ENCODE measurements around the gene SMIM5.

Gene SMIM5

DNA sequence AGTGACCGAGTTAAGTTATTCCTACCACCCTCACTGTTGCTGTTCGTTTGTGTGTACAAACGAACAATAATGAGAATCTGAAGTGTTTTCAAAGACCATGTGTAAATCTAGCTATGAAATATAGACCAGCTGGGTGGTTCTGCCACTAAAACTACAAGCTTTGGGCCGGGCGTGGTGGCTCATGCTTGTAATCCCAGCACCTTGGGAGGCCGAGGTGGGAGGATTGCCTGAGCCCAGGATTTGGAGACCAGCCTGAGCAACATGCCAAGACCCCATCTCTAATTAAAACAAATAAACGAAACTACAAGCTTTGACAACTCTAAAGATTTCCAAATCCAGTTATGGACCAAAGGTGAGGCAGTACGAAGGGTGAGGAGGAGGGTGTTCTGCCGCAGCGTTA lies 32.7 kb downstream of the SMIM5 start:
- no peak for DNase-seq (ENCODE audit: low read depth in 1 of 2, low spot score in 1 of 2)

DNA sequence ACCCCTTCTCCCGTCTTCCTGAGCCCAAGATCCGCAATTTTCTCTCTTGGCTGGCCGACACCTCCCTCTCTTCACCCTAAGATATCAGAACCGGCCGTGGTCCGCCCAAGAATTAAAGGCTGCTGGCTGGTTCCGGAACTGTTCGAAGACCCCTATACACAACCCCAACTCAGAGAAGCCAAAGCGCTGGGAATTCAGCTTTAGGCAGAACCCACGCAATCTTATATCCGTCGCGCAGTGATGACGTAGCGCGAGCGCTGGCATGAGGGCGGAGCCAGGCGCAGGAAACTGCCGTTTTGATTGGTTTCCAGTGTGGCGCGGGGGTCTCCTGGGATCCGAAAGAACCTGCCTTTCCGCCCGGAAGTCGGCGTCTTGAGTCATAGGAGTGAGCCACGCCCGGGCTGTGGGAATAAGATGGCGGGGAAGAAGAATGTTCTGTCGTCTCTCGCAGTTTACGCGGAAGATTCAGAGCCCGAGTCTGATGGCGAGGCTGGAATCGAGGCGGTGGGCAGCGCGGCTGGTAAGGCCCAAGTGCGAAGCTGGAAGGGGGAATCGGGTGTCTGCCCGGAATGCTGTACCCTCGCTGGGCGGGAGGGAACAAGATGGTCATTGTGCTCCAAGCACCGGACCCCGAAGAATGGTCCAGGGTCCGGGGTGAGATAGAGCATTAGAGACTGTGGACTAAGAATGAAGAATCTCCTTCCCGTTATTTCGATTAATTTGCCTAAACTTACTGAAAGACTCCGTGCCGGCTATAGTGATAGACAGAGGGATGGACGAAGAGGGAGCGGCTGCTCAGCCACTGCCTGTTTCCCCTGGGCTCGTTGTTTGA lies 33.9 kb downstream of the SMIM5 start, which contains the start of the genes RECQL5 and SAP30BP:
RECQL5 (minus strand) TSS at position 196 of the 832 bp plus-strand sequence. CDS start 597 bp downstream, outside the sequence.
SAP30BP (plus strand) TSS at position 380 of the 832 bp plus-strand sequence; CDS start at position 415, 35 bp downstream.
- peak; percentile 94 to 96 for DNase-seq (ENCODE audit: low read depth in 1 of 2, low spot score in 1 of 2)

DNA sequence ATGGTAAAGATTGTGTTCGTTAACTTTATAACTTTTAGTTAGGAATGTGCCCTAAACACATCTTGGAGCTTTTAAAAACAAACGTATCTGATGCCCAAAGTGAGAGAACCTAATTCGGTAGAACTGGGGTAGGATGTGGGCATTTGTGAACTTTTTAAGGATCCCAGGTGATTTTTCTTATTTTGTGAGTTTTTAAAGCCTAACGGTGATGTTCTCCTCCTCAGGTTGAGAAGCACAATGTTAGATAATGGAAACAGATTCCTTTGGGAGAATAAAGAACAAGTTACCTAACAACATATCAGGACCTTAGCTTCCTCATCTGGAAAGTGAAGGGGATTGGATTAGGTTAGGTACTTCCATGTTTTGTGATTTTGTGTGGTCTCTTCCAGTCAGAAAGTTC lies 34.6 kb downstream of the SMIM5 start:
- DNase-seq (ENCODE audit: low read depth in 1 of 2, low spot score in 1 of 2): no peak

DNA sequence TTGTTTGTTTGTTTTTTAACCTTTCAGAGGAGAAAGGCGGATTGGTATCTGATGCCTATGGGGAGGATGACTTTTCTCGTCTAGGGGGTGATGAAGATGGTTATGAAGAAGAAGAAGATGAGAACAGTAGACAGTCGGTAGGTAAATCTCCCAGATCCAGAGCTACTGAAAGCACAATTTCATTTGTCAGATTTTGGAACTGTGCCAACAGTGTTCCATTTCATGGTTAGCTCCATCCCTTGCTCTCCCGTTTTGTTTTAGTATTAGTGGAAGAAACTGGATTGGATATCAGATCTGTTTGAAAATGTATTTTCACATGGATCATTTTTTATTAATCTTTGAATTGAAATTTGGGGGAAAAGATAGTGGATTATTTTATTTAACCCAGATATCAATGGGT lies 35.3 kb downstream of the SMIM5 start:
- DNase-seq (ENCODE audit: low read depth in 1 of 2, low spot score in 1 of 2): no peak

DNA sequence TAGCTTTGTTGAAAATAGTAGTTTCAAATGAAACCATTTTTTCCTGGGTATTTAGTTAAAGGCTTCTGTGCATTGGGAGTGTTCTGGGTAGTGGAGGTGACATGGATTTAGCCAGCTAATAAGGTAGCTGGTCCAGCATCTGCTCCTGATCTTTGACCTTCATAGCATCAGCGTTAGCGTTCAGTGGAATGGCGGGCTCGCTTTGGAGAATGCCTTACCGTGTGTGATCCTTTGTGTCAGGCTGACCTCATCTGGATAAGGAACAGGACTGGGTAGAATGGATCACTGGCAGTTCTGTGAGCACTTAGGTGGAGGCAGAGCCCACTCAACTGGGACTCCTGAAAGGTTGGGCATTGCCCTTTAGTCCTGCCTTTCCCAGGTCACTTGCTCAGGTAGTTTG lies 37.6 kb downstream of the SMIM5 start:
- no peak for DNase-seq (ENCODE audit: low read depth in 1 of 2, low spot score in 1 of 2)

DNA sequence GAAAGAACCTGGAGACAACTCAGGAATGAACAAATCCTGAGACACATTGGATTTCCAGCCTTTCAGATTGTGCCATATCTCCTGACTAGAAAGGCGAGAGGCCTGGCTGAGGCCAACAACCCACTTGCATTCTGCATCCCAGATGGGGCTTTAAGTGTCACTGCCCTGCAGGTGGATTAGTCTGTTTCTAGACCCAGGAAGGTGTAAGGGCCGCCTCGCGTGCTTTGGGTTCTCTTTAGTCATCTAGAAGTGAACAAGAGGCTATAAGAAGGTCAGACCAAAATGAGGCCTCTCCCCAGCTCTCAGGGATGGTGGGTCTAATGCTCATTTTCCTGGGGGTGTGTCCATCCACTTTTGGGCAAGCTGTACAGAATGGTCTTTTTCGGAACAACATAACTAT lies 38.8 kb downstream of the SMIM5 start:
- no peak for DNase-seq (ENCODE audit: low read depth in 1 of 2, low spot score in 1 of 2)

DNA sequence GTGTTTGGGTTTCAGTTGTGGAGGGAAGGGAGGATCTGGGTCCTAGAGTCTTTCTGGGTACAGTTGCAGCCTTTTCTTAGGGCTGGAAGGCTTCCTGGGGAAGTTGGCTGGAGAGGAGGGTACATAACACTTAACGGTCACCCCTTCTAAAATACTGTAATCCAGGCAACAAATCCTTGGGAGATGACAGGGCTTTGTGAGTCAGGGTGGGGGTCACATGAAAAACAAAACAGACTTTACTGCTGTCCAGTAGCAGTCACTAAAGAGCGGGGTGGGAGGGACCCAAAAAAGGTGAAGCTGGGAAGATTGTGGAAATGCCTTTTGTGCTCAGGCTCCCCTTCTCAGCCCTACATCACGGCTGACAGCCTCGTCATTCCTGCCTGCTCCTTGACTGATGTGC lies 40.3 kb downstream of the SMIM5 start:
- no peak for DNase-seq (ENCODE audit: low read depth in 1 of 2, low spot score in 1 of 2)

DNA sequence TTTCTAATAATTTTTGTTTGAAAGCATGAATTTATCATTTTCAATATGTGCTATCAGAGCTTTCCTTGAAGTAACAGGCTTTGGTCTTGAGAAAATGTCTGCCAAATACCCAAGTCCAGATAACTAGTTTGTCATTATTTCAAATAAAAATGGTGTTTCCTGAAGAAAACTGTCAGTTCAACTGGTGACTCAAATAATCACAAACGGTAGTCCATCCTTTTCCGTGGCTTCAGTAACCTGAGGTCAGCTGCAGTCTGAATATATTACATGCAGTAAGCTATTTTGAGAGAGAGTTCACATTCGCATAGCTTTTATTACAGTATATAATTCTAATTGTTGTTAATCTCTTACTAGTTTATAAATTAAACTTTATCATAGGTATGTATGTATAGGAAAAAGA lies 43.2 kb downstream of the SMIM5 start:
- no peak for DNase-seq (ENCODE audit: low read depth in 1 of 2, low spot score in 1 of 2)

DNA sequence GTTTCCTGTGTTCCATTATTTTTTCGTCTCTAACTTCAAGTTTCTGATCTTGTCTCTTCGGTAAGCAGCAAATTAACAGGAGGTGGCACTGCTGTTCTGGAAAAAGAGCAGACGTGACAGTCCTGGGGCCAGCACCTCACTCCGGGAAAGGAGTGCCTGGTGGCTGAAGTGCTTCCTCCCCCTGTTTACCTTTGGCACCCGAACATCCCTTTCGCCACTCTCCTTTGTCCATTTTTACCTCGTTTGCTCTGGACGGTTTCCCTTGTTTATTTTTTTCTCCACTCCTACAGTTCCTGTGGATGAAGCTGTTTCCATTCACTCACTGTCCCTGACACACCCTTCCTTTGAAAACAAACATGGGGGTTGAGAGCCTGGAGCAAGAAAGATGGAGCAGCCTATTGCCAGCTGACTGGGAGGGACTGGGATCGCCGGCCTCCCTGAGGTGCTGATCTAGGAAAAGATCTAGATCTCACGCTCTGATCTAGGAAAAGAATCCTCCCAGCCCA lies 46.5 kb downstream of the SMIM5 start:
- no peak for DNase-seq (ENCODE audit: low read depth in 1 of 2, low spot score in 1 of 2)

DNA sequence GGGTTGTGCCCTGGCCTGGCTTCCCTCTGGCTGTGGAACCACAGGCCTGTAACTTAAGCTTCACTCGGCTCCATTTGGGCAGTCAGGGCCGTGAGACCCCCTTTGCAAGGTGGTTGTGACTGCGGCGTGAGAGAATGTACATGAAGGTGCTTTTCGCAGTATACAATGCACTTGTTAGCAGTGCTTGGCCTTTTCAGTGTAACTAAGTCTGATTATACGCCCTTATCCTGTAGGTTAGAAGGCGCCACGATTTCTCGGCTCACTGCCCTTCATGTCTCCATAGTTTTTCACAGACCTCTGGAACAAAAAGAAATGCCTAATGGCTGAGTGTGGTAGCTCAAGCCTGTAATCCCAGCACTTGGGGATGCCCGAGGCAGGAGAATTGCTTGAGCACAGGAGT lies 47.2 kb downstream of the SMIM5 start:
- DNase-seq (ENCODE audit: low read depth in 1 of 2, low spot score in 1 of 2): no peak

DNA sequence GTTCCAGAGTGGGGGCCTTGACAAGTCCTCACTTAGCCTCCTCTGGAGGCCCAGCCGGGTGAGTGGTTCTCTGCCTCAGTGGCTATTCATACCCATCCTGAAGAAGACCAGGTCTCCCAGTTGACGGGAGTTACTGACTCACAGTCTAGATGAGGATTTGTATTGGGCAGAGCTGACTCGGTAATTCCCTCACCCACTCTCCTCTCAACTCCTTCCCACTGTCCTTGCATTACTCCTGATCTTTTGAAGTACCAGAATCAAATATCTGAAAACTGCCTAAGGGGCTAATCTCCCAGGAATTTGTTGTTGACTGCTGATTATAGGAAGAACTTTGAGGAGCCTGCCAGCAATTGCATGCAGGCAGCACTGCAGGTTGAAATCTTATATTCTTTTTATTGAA lies 48.1 kb downstream of the SMIM5 start:
- no peak for DNase-seq (ENCODE audit: low read depth in 1 of 2, low spot score in 1 of 2)

DNA sequence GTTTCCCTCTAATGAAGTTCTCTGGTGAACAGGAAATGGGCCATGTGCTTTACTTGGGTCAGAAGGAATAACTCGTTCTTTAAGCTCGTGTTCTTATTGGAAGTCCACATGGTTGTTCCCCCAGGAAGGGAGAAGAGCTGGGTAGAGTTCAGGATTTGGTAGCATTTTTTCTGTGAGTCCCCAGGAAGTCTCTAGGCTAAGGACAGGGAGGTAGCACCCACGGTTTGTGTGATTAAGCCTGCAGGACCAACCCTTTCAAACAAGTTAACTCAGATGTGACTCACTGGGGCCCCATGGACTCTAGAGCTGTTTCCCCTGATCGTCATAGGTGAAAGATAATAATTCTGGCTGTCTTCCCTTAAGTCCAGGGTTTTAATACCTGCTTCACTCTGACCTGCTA lies 50.3 kb downstream of the SMIM5 start:
- no peak for DNase-seq (ENCODE audit: low read depth in 1 of 2, low spot score in 1 of 2)

DNA sequence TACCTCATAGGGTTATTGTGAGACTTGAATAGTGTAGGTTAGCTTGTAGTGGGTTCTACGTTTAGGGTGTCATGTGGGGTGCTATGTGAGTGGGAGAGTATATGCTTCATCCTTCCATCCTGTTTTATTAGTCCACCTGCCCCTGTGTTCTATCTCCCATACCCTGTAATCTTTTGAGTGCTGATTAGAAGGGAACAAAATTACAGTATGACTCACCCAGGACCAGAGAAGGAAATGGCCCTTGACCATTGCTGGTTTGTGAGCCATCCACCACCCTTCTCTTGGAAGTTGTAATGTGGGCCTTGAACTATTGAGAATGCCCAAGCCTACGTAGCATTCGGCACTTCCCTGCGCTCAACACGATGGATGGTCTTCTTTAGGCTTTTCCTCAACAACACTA lies 51.0 kb downstream of the SMIM5 start:
- DNase-seq (ENCODE audit: low read depth in 1 of 2, low spot score in 1 of 2): no peak

DNA sequence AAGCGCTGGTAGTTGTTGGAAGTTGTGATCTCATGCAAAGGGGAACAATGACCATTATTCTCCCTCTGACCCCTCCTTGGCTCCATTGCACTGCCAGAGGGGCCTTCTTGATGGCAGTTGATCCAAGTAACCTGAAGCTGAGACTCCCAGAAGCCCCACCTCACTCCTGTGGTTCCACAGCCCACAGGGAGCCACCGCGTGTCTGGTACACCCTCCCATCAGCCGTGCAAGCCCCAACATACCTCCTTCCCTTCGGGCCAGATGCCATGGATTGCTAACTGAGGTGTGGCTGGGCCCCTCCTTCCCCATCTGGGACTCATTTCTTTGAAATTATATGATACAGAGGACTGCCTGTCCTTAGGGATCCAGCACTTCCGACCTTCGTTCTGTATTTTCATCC lies 51.7 kb downstream of the SMIM5 start:
- no peak for DNase-seq (ENCODE audit: low read depth in 1 of 2, low spot score in 1 of 2)

DNA sequence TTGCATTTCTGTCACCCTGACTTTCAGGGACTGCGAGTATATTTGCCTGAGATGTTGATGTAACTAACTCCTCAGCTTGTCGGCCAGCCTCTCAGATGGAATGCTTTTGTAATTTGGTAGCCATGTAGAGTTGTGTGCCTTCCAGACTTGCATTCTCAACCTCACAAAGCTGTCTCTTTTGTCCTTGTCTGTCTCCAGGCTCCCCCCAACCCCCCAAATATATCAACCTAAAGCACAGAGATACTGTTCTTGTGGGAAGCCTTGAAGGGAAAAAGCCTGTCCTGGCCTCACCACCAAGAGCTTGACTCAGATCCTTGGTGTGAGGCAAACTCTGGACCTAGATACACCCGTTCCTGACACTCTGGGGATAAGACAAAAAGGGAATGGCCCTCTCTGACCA lies 52.3 kb downstream of the SMIM5 start:
- no peak for DNase-seq (ENCODE audit: low read depth in 1 of 2, low spot score in 1 of 2)

DNA sequence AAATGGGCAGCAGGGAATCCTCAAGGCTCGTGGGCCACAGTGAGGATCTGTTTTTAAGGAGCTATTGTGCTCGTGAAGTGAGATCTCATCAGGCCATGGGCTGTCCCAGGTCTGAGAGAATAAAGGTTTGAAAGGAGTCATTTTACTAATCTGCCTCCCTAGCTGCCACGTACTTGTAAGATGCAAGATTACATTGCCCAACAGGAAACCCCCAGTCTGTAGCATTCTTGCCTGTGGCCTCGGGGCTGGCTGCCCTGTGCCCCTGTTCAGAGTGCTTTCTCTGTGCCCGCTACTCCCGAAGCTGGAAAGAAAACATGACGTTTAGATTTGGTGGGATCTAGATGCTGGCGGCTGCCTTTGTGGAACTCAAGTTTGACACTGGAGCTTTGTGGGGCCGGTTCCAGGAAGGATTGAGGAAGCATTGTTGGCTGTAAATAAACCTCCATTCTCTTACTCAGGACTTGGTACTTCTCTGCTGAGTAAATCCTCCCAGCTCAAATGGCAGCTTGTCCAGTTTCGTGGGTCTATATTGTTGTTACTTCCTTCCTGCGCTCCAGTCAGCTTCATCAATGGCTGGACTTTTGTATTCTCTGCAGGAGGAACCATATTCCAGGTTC lies 55.1 kb downstream of the SMIM5 start:
- DNase-seq (ENCODE audit: low read depth in 1 of 2, low spot score in 1 of 2): no peak

DNA sequence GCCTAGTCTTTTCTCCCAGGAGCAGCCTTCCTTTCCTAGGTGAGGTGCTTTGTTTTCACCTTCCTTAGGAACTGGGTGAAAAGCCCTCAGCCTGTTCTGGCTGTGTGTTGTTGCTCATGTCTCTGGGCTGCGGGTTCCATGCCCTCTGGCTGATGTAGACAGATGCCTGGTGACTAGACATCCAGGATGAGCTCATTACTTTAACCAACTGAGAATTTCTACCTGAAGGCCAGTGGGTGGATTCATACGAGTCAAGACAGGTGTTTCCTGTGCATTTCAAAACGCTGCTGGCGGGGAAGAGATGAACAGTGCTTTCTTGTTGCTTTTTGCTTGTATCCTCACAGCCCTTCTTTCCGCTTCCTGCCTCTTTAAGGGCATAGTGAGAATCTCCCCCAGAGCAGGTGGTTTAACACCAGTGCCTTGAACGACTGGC lies 56.2 kb downstream of the SMIM5 start:
- DNase-seq (ENCODE audit: low read depth in 1 of 2, low spot score in 1 of 2): peak in 1 of 2 donors; percentile 7

All from stimulated activated CD4-positive, alpha-beta T cell treated with anti-CD3 and anti-CD28 coated beads, Interleukin-15, amount 100 ng/mL, for 1 hour (primary cell).